ENCODE data around the gene NXPH2.

Gene NXPH2

GRCh38 chr2:138779781-138780445, at the start of gene NXPH2:
Gene NXPH2, minus strand, starts transcription at chr2:138780390. Its CDS starts 149 bp downstream, at chr2:138780241.
- DNase-seq (ENCODE audit: low read depth) = no peak

GRCh38 chr2:138829326-138829919, 49.2 kb upstream of the NXPH2 start:
- DNase-seq (ENCODE audit: low read depth) = no peak

GRCh38 chr2:138827426-138828054, 47.4 kb upstream of the NXPH2 start:
- no peak for DNase-seq (ENCODE audit: low read depth)

- DNase-seq (ENCODE audit: low read depth) = no peak
These were observed 43.5 kb upstream of the NXPH2 start for GRCh38 chr2:138823666-138824065.

- no peak for DNase-seq (ENCODE audit: low read depth)
These were observed 39.8 kb upstream of the NXPH2 start for GRCh38 chr2:138819964-138820363.

GRCh38 chr2:138818556-138818955, 38.4 kb upstream of the NXPH2 start:
- DNase-seq (ENCODE audit: low read depth) = no peak

- DNase-seq (ENCODE audit: low read depth) = no peak
These were observed 34.1 kb upstream of the NXPH2 start for GRCh38 chr2:138814123-138814898.

- no peak for DNase-seq (ENCODE audit: low read depth)
These were observed 31.2 kb upstream of the NXPH2 start for GRCh38 chr2:138811431-138811830.

- DNase-seq (ENCODE audit: low read depth) = no peak
These were observed 14.5 kb upstream of the NXPH2 start for GRCh38 chr2:138794724-138795123.

- DNase-seq (ENCODE audit: low read depth) = no peak
These were observed 7.0 kb upstream of the NXPH2 start for GRCh38 chr2:138787053-138787666.

- no peak for DNase-seq (ENCODE audit: low read depth)
These were observed 2.2 kb upstream of the NXPH2 start for GRCh38 chr2:138782383-138782782.

GRCh38 chr2:138780908-138781307, 718 bp upstream of the NXPH2 start:
- no peak for DNase-seq (ENCODE audit: low read depth)

- DNase-seq (ENCODE audit: low read depth) = no peak
These were observed 273 bp upstream of the NXPH2 start for GRCh38 chr2:138780446-138780880.

GRCh38 chr2:138779406-138779780, 797 bp downstream of the NXPH2 start:
- DNase-seq (ENCODE audit: low read depth) = no peak

GRCh38 chr2:138777996-138778395, 2.2 kb downstream of the NXPH2 start:
- DNase-seq (ENCODE audit: low read depth) = no peak

GRCh38 chr2:138775736-138776135, 4.5 kb downstream of the NXPH2 start:
- no peak for DNase-seq (ENCODE audit: low read depth)

- DNase-seq (ENCODE audit: low read depth) = no peak
These were observed 8.7 kb downstream of the NXPH2 start for GRCh38 chr2:138771534-138771933.

- no peak for DNase-seq (ENCODE audit: low read depth)
These were observed 13.1 kb downstream of the NXPH2 start for GRCh38 chr2:138767101-138767500.

- DNase-seq (ENCODE audit: low read depth) = no peak
These were observed 13.7 kb downstream of the NXPH2 start for GRCh38 chr2:138766464-138766863.

GRCh38 chr2:138763971-138764370, 16.2 kb downstream of the NXPH2 start:
- DNase-seq (ENCODE audit: low read depth) = no peak

GRCh38 chr2:138762533-138762932, 17.7 kb downstream of the NXPH2 start:
- DNase-seq (ENCODE audit: low read depth) = no peak

- DNase-seq (ENCODE audit: low read depth) = no peak
These were observed 19.5 kb downstream of the NXPH2 start for GRCh38 chr2:138760676-138761075.

All from activated T-cell treated with anti-CD3 and anti-CD28 coated beads for 1 hour (primary cell).